ENCODE results near the gene NPR2.

Gene NPR2

DNA sequence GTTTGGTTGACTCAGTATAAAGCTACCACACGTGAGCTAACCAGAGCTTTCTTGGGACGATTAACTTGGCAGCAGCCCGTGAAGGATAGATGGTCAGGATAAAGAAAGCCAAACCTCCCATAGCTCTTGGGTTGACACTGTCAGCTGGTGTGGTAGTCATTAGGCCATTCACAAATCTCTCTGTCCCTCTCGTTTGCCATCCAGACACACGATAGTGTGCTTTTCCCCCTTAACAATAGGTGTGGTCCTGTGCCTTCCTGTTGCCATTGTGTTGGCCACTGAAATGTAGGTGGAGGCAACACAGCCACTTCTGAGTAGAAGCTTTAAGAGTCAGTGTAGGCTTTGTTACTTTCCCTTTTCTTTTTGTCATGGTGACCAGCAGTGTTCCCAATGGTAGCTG lies 67.1 kb downstream of the NPR2 start:
- DNase-seq (ENCODE audit: low spot score), result no peak

Data from RKO (cell line).